Breast epithelium (tissue), 4 donors: Measurements from ENCODE around the gene ADIPOR2. TPM values are rescaled to one million over a fixed set of nuclear protein-coding genes. Genes with fewer than 3 reads are reported as not detected.

ENCODE experiments used
- DNase-seq, 2 donors: peaks; one replicate each; pipeline ENCODE4 v3.0.0-alpha.2; 2019; ENCODE audit warnings: low spot score in 2 of 2
- H3K27ac ChIP-seq, 2 donors: fragments of 200-600 bp; sonication (generic) in 1 of 2; one replicate each; pipeline ENCODE4 v1.5.1; 2016 to 2019; ENCODE audit warnings: mild to moderate bottlenecking in 1 of 2
- H3K27me3 ChIP-seq, 2 donors: fragments of 200-600 bp; sonication (generic) in 1 of 2; one replicate each; pipeline versions ENCODE4 v1.5.1 to v1.6.0; 2017 to 2019; ENCODE audit warnings: control low read depth in 1 of 2, mild to moderate bottlenecking in 1 of 2
- H3K36me3 ChIP-seq: fragments of 200-600 bp; one replicate; pipeline ENCODE4 v1.5.1; 2019
- H3K4me1 ChIP-seq, 2 donors: fragments of 200-600 bp; sonication (generic); one replicate each; pipeline ENCODE4 v1.5.1; 2016 to 2019; ENCODE audit warnings: control low read depth in 1 of 2
- H3K4me3 ChIP-seq, 3 donors: fragments of 200-600 bp; sonication (generic); 1 replicate in 2 of 3; 2 replicates in 1 of 3; pipeline ENCODE4 v1.5.1; 2016 to 2019; ENCODE audit warnings: mild to moderate bottlenecking in 3 of 3, moderate library complexity in 2 of 3
- H3K9me3 ChIP-seq, 2 donors: fragments of 200-600 bp; sonication (generic) in 1 of 2; one replicate each; pipeline ENCODE4 v1.5.1; 2016 to 2019; ENCODE audit warnings: control low read depth in 1 of 2
- CTCF ChIP-seq, 3 donors: fragments of 450-650 bp; IDR thresholded peaks; one replicate each; pipeline ENCODE4 v1.5.1; 2016 to 2017; ENCODE audit warnings: antibody characterized with exemption in 3 of 3, mild to moderate bottlenecking in 3 of 3, moderate library complexity in 3 of 3
- POLR2A ChIP-seq: fragments of 450-650 bp; IDR thresholded peaks from one replicate; pipeline ENCODE4 v1.6.1; 2016; ENCODE audit warnings: antibody characterized with exemption, mild to moderate bottlenecking, moderate library complexity
- POLR2AphosphoS5 ChIP-seq, 3 donors: sonication (generic); formaldehyde crosslinking; IDR thresholded peaks; one replicate each; pipeline ENCODE4 v1.6.1; 2017; ENCODE audit warnings: antibody characterized with exemption in 3 of 3
- intact Hi-C: fragments of 100-400 bp; cut with DNase I; formaldehyde crosslinking; loops from one replicate; pipeline ENCODE4 v1.15.1; 2023; ENCODE audit warnings: low total_unique reads
- total RNA-seq, 3 donors: library from RNA; depleted of rRNA; stranded (reverse); fragments of >200 nt; gene quantifications; one replicate each; pipeline ENCODE4 v1.1.0, GENCODE V29; 2016

ADIPOR2 gene
- total RNA-seq, 3 donors from 2014 or later, result 44.3 to 58.2 (median 48.8) TPM

DNA sequence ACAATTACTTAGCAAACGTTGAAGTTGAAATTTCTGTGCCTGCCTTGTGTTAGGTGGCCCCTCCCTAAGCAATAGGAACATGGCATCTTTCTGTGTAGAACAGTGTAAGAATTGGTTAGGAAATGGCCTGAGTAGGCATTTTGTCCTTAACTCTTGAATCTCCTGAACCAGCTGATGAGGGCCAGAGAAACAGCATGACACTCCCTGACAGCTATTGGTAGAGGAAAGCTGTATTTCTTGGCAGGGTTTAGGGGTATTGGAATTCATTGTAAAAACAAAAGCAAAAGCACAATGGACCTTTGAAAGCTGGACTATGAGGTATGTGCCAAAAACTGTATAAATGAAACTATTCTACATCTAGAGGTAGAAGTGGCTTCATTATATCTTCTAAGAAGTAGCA is 88.9 kb downstream of the ADIPOR2 start:
- TF ChIP-seq POLR2AphosphoS5 (IDR thresholded peaks at IDR 0.05) (no peak), CTCF (IDR thresholded peaks at IDR 0.05) (no peak), POLR2A (no peak)
- H3K4me1 ChIP-seq, result peaks cover 0 to 3% of the 10 kb centered on the region in 2 donors

GRCh38 chr12:1781772-1782171 is 90.9 kb downstream of the ADIPOR2 start:
- Histone ChIP-seq H3K4me3 (no peak overlapping the region), H3K27ac (no peak overlapping the region), H3K4me1 (peaks cover 0 to 3% of the 10 kb centered on the region in 2 donors), H3K27me3 (no peaks in the 10 kb centered on the region), H3K36me3 (no peaks in the 10 kb centered on the region), H3K9me3 (no peaks in the 10 kb centered on the region)
- TF ChIP-seq POLR2AphosphoS5 (IDR thresholded peaks at IDR 0.05) (no peak), POLR2A (no peak), CTCF (IDR thresholded peaks at IDR 0.05) (no peak)
- DNase-seq, result no peak
- intact Hi-C loops, result no loop called here

More for the DNA sequence above, 88.9 kb downstream of the ADIPOR2 start:
- Histone ChIP-seq H3K27me3 (no peaks in the 10 kb centered on the region), H3K36me3 (no peaks in the 10 kb centered on the region), H3K9me3 (no peaks in the 10 kb centered on the region), H3K27ac (peak overlapping the region in 1 of 2 donors; percentile 18), H3K4me3 (no peak overlapping the region)
- intact Hi-C loops, result no loop called here
- DNase-seq, result no peak

DNA sequence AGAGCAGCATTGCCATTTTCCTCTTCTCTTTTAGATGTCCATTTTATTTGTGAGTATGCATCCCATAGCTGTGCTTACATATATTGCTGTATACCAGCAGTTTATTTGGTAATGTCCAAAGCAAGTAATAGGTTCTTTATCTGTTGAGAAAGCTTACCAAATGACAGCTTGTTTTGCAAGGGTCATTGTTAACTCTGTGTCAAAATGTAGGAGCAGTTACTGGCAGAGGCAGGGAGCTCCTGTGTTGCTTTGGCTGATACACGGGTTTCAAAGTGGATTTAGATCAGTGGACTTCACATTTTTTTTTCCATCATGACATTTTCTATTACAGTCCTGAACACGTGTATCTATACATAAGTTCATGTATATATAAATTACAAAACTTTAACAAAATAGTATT is 91.3 kb downstream of the ADIPOR2 start:
- H3K27me3 ChIP-seq, result no peaks in the 10 kb centered on the region
- no peak overlapping the region for H3K27ac ChIP-seq
- H3K9me3 ChIP-seq, result no peaks in the 10 kb centered on the region
- intact Hi-C loops, result no loop called here
- TF ChIP-seq POLR2AphosphoS5 (IDR thresholded peaks at IDR 0.05) (no peak), POLR2A (no peak), CTCF (IDR thresholded peaks at IDR 0.05) (no peak)
- H3K36me3 ChIP-seq, result no peaks in the 10 kb centered on the region
- no peak for DNase-seq
- no peak overlapping the region for H3K4me3 ChIP-seq
- peaks cover 0 to 3% of the 10 kb centered on the region in 2 donors for H3K4me1 ChIP-seq

DNA sequence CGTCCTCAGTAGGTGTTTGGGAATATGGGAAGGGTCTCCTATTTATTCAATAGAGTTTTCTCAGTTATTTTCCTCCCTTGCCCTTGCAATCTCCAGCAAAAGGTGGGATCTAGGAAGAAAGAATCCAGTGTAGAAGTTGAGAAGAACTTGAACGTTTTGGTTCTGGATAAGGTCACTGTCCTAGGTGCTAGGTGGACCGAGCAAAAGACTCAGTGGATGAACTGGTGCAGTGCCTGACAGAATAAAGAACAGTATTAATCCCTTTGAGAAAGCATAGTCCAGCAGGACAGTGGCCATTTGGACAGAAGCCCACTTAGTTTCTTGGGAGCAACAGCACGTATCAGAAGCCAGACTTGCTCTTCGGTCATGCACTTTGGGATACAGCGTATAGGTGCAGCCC is 96.8 kb downstream of the ADIPOR2 start:
- Histone ChIP-seq H3K4me1 (no peaks in the 10 kb centered on the region), H3K4me3 (no peak overlapping the region), H3K36me3 (no peaks in the 10 kb centered on the region), H3K27me3 (no peaks in the 10 kb centered on the region), H3K27ac (no peak overlapping the region), H3K9me3 (no peaks in the 10 kb centered on the region)
- TF ChIP-seq POLR2AphosphoS5 (IDR thresholded peaks at IDR 0.05) (no peak), CTCF (IDR thresholded peaks at IDR 0.05) (no peak), POLR2A (no peak)
- intact Hi-C loops, result no loop called here
- no peak for DNase-seq

- intact Hi-C loops, result loop anchor here (5.0 kb wide), 1 partner anchor 488 kb away; no protein-coding TSS in a partner anchor
- DNase-seq, result peak in 1 of 2 donors; percentile 16
- no peaks in the 10 kb centered on the region for H3K9me3 ChIP-seq
- H3K4me1 ChIP-seq, result peaks cover under 1 to 1% of the 10 kb centered on the region in 2 donors
- TF ChIP-seq POLR2AphosphoS5 (IDR thresholded peaks at IDR 0.05), result no peak
- TF ChIP-seq CTCF (IDR thresholded peaks at IDR 0.05), result no peak
- TF ChIP-seq POLR2A, result no peak
- H3K27me3 ChIP-seq, result no peaks in the 10 kb centered on the region
- H3K27ac ChIP-seq, result peak overlapping the region in 1 of 2 donors; percentile 20
- H3K36me3 ChIP-seq, result no peaks in the 10 kb centered on the region
- no peak overlapping the region for H3K4me3 ChIP-seq
These were observed 99.6 kb downstream of the ADIPOR2 start for GRCh38 chr12:1790444-1790843.
